ENCODE data around the gene ST6GALNAC6. TPM values are rescaled to one million over a fixed set of nuclear protein-coding genes. Genes with fewer than 3 reads are reported as not detected.
A peak's percentile ranks its signal among the peaks of the same experiment; 100 is the strongest.

Gene ST6GALNAC6
- total RNA-seq, 1 donor from 2014 or later: 82.0 TPM

GRCh38 chr9:127927988-127928675 lies 28.7 kb upstream of the ST6GALNAC6 start:
- intact Hi-C loops (cut with DNase I): no loop called here
- Histone ChIP-seq H3K36me3 (no peaks in the 10 kb centered on the region), H3K9me3 (no peaks in the 10 kb centered on the region), H3K27me3 (ENCODE audit: low read depth) (peaks cover 15% of the 10 kb centered on the region), H3K4me3 (peak overlapping the region; percentile 50), H3K4me1 (peaks cover 50% of the 10 kb centered on the region), H3K27ac (no peak overlapping the region)
- DNase-seq (peak; percentile 56), ATAC-seq (peak; percentile 11 to 28)
- no peak for TF ChIP-seq CTCF (IDR thresholded peaks at IDR 0.05)

GRCh38 chr9:127927201-127927987 lies 28.0 kb upstream of the ST6GALNAC6 start:
- Histone ChIP-seq H3K4me3 (peak overlapping the region; percentile 50), H3K27me3 (ENCODE audit: low read depth) (peaks cover 15% of the 10 kb centered on the region), H3K9me3 (no peaks in the 10 kb centered on the region), H3K36me3 (peaks cover 2% of the 10 kb centered on the region), H3K27ac (no peak overlapping the region), H3K4me1 (peaks cover 50% of the 10 kb centered on the region)
- DNase-seq (peak; percentile 84), ATAC-seq (peak; percentile 51 to 61)
- intact Hi-C loops (cut with DNase I): no loop called here
- no peak for TF ChIP-seq CTCF (IDR thresholded peaks at IDR 0.05)

- Histone ChIP-seq H3K9me3 (no peaks in the 10 kb centered on the region), H3K27me3 (ENCODE audit: low read depth) (peaks cover 15% of the 10 kb centered on the region), H3K4me3 (peak overlapping the region; percentile 50), H3K27ac (no peak overlapping the region), H3K36me3 (peaks cover 4% of the 10 kb centered on the region), H3K4me1 (peaks cover 52% of the 10 kb centered on the region)
- TF ChIP-seq CTCF (IDR thresholded peaks at IDR 0.05): no peak
- intact Hi-C loops (cut with DNase I): no loop called here
- DNase-seq (no peak), ATAC-seq (no peak)
Measured at GRCh38 chr9:127926906-127927200, 27.4 kb upstream of the ST6GALNAC6 start.

- peaks cover 15% of the 10 kb centered on the region for H3K27me3 ChIP-seq (ENCODE audit: low read depth)
- H3K36me3 ChIP-seq: peaks cover 4% of the 10 kb centered on the region
- no peak for DNase-seq
- peak overlapping the region; percentile 50 for H3K4me3 ChIP-seq
- peaks cover 54% of the 10 kb centered on the region for H3K4me1 ChIP-seq
- ATAC-seq: no peak
- H3K27ac ChIP-seq: no peak overlapping the region
- H3K9me3 ChIP-seq: no peaks in the 10 kb centered on the region
- TF ChIP-seq CTCF (IDR thresholded peaks at IDR 0.05): no peak
- intact Hi-C loops (cut with DNase I): no loop called here
Measured at GRCh38 chr9:127925959-127926905, 26.8 kb upstream of the ST6GALNAC6 start.

- DNase-seq (no peak), ATAC-seq (no peak)
- Histone ChIP-seq H3K27ac (no peak overlapping the region), H3K4me3 (no peak overlapping the region), H3K9me3 (no peaks in the 10 kb centered on the region), H3K4me1 (peaks cover 47% of the 10 kb centered on the region), H3K27me3 (ENCODE audit: low read depth) (peaks cover 15% of the 10 kb centered on the region), H3K36me3 (peaks cover 4% of the 10 kb centered on the region)
- intact Hi-C loops (cut with DNase I): no loop called here
- no peak for TF ChIP-seq CTCF (IDR thresholded peaks at IDR 0.05)
Measured at GRCh38 chr9:127924736-127925444, 25.5 kb upstream of the ST6GALNAC6 start.

All from lower lobe of right lung (tissue), 2 donors.